ENCODE measurements around the gene PPP2R5B. TPM values are rescaled to one million over a fixed set of nuclear protein-coding genes. Genes with fewer than 3 reads are reported as not detected.

The PPP2R5B gene
- total RNA-seq, 1 donor, result 14.2 TPM

GRCh38 chr11:64878494-64879243 is 45.8 kb upstream of the PPP2R5B start, which contains the start of gene EHD1:
Gene EHD1 (minus strand): TSS chr11:64878621. CDS start chr11:64878464, 157 bp downstream.
- DNase-seq (ENCODE audit: low read depth), result peak; percentile 97
- peak within 1 kb of the TSS; percentile 97 for H3K4me3 ChIP-seq (ENCODE audit: low read depth, low read length)
- TF ChIP-seq CTCF (IDR thresholded peaks at IDR 0.05; ENCODE audit: insufficient read depth, low read depth, low read length), result peak; percentile 48

GRCh38 chr11:64879244-64879900 is 45.1 kb upstream of the PPP2R5B start:
- no peak for TF ChIP-seq CTCF (IDR thresholded peaks at IDR 0.05; ENCODE audit: insufficient read depth, low read depth, low read length)
- DNase-seq (ENCODE audit: low read depth), result no peak
- peak overlapping the region; percentile 69 for H3K4me3 ChIP-seq (ENCODE audit: low read depth, low read length)

DNA sequence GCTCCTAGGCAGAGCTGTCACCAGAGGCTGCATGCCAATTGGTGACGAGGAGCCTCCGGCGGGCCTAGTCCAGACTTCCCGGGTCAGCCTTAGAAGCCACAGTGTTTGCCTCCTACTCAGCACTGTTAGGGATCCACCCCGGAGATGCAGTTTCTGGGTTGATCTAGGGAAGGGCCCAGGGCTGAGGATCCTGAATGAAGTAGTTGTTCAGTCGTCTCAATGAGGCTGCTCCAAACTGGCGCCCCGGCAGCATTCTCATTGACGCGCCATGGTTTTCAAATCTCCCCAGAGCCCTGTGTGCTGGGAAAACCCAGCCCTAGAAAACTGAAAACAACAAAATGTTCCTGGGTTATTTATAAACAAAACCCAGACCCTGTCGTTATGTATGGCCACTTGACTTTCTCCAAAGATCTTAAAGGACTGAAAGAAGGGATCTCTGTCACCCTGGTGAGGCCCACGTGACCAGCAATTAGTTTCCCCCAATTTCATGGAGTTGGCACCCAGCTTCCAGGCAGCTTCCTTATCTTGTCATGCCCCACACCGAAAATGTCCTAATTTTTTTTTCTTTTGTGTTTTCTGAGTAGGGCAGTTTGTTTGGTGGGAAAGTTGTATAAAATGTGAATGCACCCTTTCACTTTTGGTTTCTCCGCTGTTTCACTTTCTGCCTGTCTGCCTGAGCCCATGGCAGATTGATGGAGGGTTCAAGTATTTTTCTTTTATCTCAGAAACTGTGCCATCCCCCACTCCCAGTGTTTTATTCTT is 44.1 kb upstream of the PPP2R5B start:
- no peak for DNase-seq (ENCODE audit: low read depth)
- no peak overlapping the region for H3K4me3 ChIP-seq (ENCODE audit: low read depth, low read length)
- no peak for TF ChIP-seq CTCF (IDR thresholded peaks at IDR 0.05; ENCODE audit: insufficient read depth, low read depth, low read length)

DNA sequence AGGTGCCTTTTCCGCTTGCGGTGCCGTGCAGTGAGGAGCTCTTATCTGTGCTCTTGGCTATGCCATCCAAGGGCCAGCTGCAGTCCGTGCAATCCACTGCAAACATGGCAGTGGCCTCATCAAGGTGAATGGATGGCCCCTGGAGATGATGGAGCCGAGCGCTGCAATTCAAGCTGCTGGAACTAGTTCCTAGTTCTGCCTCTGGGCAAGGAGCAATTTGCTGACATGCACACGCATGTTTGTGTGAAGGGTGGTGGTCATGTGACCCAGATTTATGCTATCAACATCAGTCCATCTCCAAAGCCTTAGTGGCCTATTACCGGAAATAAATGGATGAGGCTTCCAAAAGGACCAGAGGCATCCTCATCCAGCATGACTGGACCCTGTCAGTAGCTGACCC is 43.0 kb upstream of the PPP2R5B start:
- no peak for TF ChIP-seq CTCF (IDR thresholded peaks at IDR 0.05; ENCODE audit: insufficient read depth, low read depth, low read length)
- H3K4me3 ChIP-seq (ENCODE audit: low read depth, low read length), result no peak overlapping the region
- DNase-seq (ENCODE audit: low read depth), result no peak

DNA sequence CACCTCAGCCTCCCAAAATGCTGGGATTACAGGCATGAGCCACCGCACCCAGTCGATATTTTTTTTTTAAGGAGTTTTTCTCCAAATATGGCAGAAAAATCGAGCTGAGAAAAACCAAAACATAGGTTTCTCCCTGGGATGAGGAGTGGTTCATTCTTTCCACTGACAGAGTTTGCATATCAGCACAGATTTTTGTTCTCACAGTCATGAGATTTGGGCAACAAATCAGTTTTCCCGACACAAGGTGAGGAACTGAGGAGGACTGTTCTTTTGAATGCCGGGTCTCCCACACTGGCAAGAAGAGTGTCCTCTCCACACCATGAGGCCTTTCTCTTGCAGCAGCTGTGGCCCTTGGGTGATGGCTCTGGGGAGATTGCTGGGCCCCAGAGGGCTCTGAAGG is 42.2 kb upstream of the PPP2R5B start:
- DNase-seq (ENCODE audit: low read depth), result no peak
- no peak overlapping the region for H3K4me3 ChIP-seq (ENCODE audit: low read depth, low read length)
- no peak for TF ChIP-seq CTCF (IDR thresholded peaks at IDR 0.05; ENCODE audit: insufficient read depth, low read depth, low read length)

GRCh38 chr11:64883575-64883974 is 40.9 kb upstream of the PPP2R5B start:
- no peak for DNase-seq (ENCODE audit: low read depth)
- TF ChIP-seq CTCF (IDR thresholded peaks at IDR 0.05; ENCODE audit: insufficient read depth, low read depth, low read length), result no peak
- no peak overlapping the region for H3K4me3 ChIP-seq (ENCODE audit: low read depth, low read length)
